Vagina (tissue), 2 donors: ENCODE data around the gene CDK14.

Experiments used
- CTCF ChIP-seq, 3 experiments: fragments of 450-650 bp in 2 of 3; fragments of 200-600 bp in 1 of 3; sonication (generic) in 1 of 3; IDR thresholded peaks; one replicate each; pipeline ENCODE4 v1.5.1; 2017 to 2019; ENCODE audit warnings: antibody characterized with exemption in 3 of 3, mild to moderate bottlenecking in 2 of 3, moderate library complexity in 2 of 3
- POLR2A ChIP-seq, 2 donors: fragments of 450-650 bp; IDR thresholded peaks; one replicate each; pipeline ENCODE4 v1.6.1; 2017; ENCODE audit warnings: antibody characterized with exemption in 2 of 2, mild to moderate bottlenecking in 2 of 2, moderate library complexity in 2 of 2
- POLR2AphosphoS5 ChIP-seq, 2 donors: sonication (generic); formaldehyde crosslinking; IDR thresholded peaks; one replicate each; pipeline ENCODE4 v1.9.0; 2017; ENCODE audit warnings: antibody characterized with exemption in 2 of 2, mild to moderate bottlenecking in 2 of 2, low read depth in 1 of 2; ENCODE audit not compliant: insufficient read depth in 1 of 2

GRCh38 chr7:91149341-91150246 is 553.5 kb downstream of the CDK14 start:
- TF ChIP-seq CTCF (IDR thresholded peaks at IDR 0.05) (no peak), POLR2AphosphoS5 (IDR thresholded peaks at IDR 0.05; ENCODE audit: insufficient read depth in 1 of 2, low read depth in 1 of 2) (no peak), POLR2A (IDR thresholded peaks at IDR 0.05) (no peak)
